ENCODE data around the gene NOL6. TPM values are rescaled to one million over a fixed set of nuclear protein-coding genes. Genes with fewer than 3 reads are reported as not detected.

NOL6 gene
- total RNA-seq, 1 experiment from 2014 or later: 48.5 TPM

GRCh38 chr9:33465096-33465495 lies 8.6 kb downstream of the NOL6 start (continued):
- TF ChIP-seq RELA (CRISPR knock-in tag; IDR thresholded peaks at IDR 0.05; ENCODE audit: borderline replicate concordance) (no peak), SP1 (CRISPR knock-in tag; conservative IDR thresholded peaks at IDR 0.05) (no peak), JAZF1 (CRISPR knock-in tag; IDR thresholded peaks at IDR 0.05) (no peak), TEAD1 (CRISPR knock-in tag; IDR thresholded peaks at IDR 0.05) (no peak), ZNF263 (CRISPR knock-in tag; IDR thresholded peaks at IDR 0.05; ENCODE audit: low read depth) (no peak), ATF1 (CRISPR knock-in tag; IDR thresholded peaks at IDR 0.05) (no peak), PREB (CRISPR knock-in tag; IDR thresholded peaks at IDR 0.05; ENCODE audit: borderline replicate concordance) (no peak), IRF1 (CRISPR knock-in tag; IDR thresholded peaks at IDR 0.05) (no peak), ZNF138 (CRISPR knock-in tag; conservative IDR thresholded peaks at IDR 0.05) (no peak), NFE2L1 (CRISPR knock-in tag; IDR thresholded peaks at IDR 0.05) (no peak)

GRCh38 chr9:33464045-33464636 lies 9.6 kb downstream of the NOL6 start:
- no peaks in the 10 kb centered on the region for H3K27me3 Mint-ChIP-seq (ENCODE audit: low read depth)
- CTCF ChIA-PET: interaction anchor here (0.5 to 3.0 kb wide), 9 partner anchors 10 to 176 kb away, joined by 3 to 16 read pairs (median 3); partner anchors contain the start of genes AQP3 and NOL6
- DNase-seq (ENCODE audit: low spot score) (no peak), ATAC-seq (no peak)
- TF ChIP-seq ATF3 (CRISPR knock-in tag; conservative IDR thresholded peaks at IDR 0.05) (no peak), NR1H2 (CRISPR knock-in tag; IDR thresholded peaks at IDR 0.05) (no peak), NR2C2 (CRISPR knock-in tag; IDR thresholded peaks at IDR 0.05) (no peak), USF1 (CRISPR knock-in tag; IDR thresholded peaks at IDR 0.05) (no peak), NFATC4 (CRISPR knock-in tag; IDR thresholded peaks at IDR 0.05) (no peak), MLX (CRISPR knock-in tag; IDR thresholded peaks at IDR 0.05) (no peak), PRDM15 (CRISPR knock-in tag; IDR thresholded peaks at IDR 0.05) (no peak), SOX15 (CRISPR knock-in tag; IDR thresholded peaks at IDR 0.05) (no peak), GRHL2 (CRISPR knock-in tag; IDR thresholded peaks at IDR 0.05; ENCODE audit: insufficient replicate concordance, severe bottlenecking) (no peak), ZNF263 (CRISPR knock-in tag; IDR thresholded peaks at IDR 0.05; ENCODE audit: low read depth) (no peak), IRF1 (CRISPR knock-in tag; IDR thresholded peaks at IDR 0.05) (no peak), ZNF138 (CRISPR knock-in tag; conservative IDR thresholded peaks at IDR 0.05) (no peak), ELF4 (CRISPR knock-in tag; IDR thresholded peaks at IDR 0.05; ENCODE audit: low read depth) (no peak), SP1 (CRISPR knock-in tag; conservative IDR thresholded peaks at IDR 0.05) (no peak), EMX1 (CRISPR knock-in tag; IDR thresholded peaks at IDR 0.05) (no peak), ZNF671 (CRISPR knock-in tag; IDR thresholded peaks at IDR 0.05) (no peak), TEAD1 (CRISPR knock-in tag; IDR thresholded peaks at IDR 0.05) (no peak)
- no peak overlapping the region for H3K27ac Mint-ChIP-seq
- no peaks in the 10 kb centered on the region for H3K9me3 Mint-ChIP-seq
- H3K4me1 Mint-ChIP-seq: no peaks in the 10 kb centered on the region
- POLR2A ChIA-PET: no interaction called here
- no peak overlapping the region for H3K4me3 Mint-ChIP-seq
- H3K36me3 Mint-ChIP-seq: peaks cover 50% of the 10 kb centered on the region

Data from WTC11 (cell line).